COLO668 (cell line): ENCODE measurements around the gene LARP1.
A peak's percentile ranks its signal among the peaks of the same experiment; 100 is the strongest.
"Not testable (repeated sequence)": the region's sequence is repeated elsewhere in the genome, so short reads cannot be mapped to it uniquely, and the experiment has no call there.

Source experiments
- DNase-seq: peaks from one replicate; lab custom pipeline; 2025; ENCODE audit not compliant: unreplicated experiment; lab: John Stamatoyannopoulos, UW

Gene LARP1

DNA sequence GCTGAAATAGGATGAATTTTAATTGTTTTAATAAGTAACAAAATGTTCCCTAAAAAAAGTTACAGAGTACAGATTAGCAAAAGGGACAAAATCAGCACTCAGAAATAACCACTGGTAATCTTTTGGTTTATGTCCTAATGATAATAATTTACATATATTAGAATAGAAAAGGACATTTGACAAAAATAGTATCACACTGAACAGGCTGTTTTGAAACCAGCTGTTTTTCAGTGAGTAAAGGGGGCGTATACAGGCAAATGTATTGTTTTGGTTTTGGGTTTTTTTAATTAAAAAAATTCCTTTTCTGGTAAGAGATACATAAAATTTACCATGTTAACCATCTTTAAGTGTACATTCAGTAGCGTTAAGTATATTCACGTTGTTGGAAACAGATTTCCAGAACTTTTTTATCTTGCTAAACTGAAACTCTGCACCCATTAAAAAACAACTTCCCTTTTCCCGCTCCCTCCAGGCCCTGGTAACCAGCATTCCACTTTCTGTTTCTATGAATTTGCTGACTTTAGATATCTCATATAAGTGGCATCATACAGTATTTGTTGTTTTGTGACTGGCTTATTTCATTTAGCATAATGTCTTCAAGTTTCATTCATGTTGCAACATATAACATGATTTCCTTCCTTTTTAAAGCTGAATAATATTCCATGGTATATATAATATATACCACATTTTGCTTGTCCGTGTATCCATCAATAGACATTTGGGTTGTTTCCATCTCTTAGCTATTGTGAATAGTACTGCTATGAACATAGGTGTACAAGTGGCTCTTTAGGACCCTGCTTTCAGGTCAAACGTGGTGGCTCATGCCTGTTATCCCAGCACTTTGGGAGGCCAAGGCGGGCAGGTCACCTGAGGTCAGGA is 20.6 kb upstream of the LARP1 start:
- no peak for DNase-seq

DNA sequence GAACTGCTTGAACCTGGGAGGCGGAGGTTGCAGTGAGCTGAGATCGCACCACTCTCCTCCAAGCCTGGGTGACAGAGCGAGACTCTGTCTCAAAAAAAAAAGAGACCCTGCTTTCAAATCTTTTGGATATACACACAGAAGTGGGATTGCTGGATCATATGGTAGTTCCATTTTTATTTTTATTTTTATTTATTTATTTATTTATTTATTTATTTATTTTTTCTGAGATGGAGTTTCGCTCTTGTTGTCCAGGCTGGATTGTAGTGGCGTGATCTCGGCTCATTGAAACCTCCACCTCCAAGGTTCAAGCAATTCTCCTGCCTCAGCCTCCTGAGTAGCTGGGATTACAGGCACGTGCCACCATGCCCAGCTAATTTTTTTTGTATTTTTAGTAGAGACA is 19.8 kb upstream of the LARP1 start:
- DNase-seq = not testable (repeated sequence)

DNA sequence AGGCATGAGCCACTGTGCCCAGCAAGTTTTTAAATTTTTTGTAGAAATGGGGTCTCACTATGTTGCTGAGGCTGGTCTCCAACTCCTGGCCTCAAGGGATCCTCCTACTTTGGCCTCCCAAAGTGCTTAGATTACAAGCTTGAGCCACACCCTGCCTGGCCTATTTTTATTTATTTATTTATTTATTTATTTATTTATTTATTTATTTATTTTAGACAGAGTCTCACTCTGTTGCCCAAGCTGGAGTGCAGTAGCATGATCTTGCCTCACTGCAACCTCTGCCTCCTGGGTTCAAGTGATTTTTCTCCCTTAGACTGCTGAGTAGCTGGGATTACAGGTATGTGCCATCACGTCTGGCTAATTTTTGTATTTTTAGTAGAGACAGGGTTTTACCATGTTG is 18.8 kb upstream of the LARP1 start:
- not testable (repeated sequence) for DNase-seq

DNA sequence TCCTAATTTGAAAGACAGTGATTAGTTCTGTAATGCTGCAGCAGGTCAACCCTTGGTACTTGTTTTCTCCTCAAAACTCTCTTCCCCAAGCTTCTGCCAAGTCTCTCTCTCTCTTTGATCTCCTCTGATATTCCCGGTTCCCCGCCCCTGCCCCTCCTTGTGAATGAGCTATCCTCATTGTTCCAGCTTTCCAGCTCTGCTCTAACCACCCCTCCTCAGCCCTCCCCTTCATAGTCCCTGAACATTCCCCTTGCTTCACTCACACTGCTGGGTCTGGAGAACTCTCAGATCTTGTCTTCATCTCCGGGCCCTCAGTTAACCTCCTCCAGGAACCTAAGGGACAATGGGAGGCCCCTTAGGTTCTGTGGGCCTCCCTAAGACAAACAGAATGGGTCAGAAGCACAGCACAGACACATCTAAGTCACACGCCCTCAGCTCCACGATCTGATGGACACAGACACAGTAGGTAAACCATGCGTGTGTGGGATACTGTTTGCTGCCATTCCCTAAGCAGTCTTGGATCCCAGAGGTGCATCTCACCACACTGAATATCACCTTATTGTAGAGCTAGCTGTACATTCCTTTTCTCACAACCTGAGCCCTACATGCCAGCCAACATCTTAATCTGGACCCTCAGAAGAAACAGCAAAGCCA is 17.4 kb upstream of the LARP1 start:
- DNase-seq = no peak

DNA sequence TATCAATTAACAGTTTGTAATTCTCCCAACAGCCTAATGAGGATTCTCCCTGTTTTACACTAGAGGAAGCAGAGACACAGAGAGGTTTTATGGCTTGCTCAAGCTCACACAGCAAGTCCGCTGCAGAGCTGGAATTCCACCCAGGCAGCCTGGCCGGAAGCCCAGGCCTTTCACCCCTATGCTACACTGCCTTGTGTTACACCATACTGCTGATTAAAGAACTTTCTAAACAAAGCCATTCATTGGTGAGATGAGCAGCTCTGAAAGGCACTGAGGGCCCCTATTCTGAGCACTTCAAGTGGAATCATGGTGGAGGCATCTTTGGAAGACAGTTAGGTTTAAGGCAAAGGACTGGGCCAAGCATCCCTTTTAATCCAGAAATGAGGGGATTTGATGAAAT is 14.7 kb upstream of the LARP1 start:
- DNase-seq = no peak

DNA sequence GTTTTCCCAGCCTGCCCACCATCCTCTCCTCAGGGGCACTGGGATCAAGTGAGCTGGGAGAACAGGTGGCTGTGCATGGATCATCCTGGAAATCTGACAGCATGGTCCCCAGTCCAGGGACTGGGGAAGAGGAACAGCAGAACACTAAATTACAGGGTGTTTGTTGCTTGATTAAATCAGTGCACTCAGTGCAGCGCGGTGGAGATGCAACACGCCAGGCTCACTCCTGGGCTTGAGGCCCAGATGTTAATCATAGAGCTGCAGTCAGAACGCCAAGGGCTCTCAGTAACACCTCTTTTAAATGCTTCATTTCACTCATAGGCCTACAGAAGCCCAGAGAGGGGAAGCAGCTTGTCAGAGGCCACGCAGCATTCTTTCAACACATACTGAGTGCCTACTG is 14.2 kb upstream of the LARP1 start:
- no peak for DNase-seq

DNA sequence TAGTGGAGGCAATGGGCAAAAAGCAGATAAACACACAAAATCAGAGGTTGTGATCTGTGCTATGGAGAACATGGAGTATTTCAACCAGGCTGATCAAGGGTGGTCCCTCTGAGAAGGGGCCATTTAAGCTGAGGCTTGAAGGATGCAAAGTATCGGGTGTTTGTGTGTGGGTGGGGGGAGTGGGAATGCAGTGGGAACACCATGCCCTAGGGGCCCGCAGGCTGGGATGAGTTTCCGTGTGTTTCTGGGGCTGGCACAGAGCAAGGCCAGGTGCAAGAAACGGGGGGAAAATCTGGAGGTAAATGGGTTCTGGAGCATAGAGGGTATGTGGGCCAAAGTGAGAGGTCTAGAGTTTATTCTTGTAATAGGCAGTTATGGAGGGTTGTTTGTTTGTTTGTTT is 13.8 kb upstream of the LARP1 start:
- DNase-seq = no peak

DNA sequence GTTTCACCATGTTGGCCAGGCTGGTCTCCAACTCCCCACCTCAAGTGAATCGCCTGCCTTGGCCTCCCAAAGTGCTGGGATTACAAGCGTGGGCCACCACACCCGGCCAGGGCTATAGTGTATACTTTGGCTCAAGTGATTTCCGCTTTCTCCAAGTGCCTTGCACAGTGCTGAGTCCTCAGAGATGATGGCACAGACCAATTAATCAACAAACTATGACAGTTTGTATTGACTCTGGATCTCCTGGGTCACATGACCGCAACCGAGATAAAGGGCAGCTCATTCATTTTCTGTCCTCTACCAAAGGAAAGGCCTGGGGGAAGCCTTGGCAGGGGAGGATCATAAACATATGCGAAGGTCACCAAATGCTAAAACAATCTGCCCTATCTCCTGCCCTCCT is 11.4 kb upstream of the LARP1 start:
- no peak for DNase-seq

DNA sequence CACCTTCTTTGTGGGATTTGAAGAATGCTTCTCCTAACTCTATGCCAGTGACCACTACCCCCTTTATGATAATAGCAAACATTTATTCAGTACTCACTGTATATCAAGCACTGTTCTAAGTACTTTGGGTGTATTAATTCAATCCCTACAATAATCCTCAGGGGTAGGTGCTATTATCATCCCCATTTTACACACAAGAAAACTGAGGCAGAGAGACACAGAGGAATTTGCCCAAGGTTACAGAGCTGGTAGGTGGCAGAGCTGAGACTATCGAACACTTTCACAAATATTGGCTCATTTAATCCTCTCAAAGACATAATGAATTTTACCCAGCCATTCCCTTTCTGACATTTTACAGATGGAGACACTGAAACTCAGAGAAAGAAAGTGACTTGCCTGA is 9.8 kb upstream of the LARP1 start:
- no peak for DNase-seq

DNA sequence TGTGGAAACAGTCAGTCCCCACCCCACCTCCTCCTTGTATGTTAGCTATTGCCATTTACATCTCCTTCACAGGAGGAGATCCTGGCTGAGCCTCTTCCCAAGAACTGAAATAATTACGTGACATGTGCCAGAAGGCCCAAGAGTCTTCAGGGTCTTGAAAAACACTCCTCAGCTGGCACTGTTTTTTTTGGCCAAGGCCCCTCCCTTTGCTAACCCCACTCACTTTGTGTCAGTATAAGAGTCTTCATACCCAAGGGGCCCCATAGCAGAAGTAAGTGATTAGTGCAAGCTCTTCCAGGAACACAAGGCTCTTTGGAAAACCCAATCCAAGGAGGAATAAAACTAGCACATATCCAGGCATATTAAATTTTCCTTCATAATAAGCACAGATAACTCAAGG is 5.7 kb upstream of the LARP1 start:
- no peak for DNase-seq

DNA sequence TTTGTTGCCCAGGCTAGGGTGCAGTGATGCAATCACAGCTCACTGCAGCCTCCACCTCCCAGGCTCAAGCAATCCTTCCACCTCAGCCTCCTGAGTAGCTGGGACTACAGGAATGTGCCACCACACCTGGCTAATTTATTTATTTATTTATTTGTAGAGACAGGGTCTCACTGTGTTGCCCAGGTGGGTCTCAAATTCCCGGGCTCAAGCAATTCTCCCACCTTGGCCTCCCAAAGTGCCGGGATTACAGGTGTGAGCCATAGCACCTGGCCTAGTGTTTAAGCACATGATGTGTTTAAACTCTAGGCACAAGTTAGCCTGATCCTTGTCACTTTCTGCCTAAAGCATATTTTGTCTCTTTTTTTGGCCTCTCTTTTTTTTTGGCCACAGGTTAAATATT is 4.5 kb upstream of the LARP1 start:
- DNase-seq = not testable (repeated sequence)

DNA sequence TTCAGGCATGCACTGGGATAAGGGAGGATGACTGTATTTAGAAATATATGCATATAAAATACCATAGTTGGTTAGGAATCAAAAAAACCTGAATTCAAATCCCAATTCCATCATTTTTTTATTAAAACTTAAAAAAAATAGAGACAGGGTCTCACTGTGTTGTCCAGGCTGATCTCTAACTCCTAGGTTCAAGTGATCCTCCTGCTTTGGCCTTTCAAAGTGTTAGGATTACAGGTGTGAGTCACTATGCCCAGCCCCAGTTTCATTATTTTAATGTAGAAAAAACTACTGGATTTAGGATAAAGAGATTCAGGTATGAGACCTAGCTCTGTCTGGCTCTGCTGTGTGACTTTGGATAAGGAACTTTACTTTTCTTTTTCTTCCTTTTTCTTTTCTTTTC is 3.3 kb upstream of the LARP1 start:
- no peak for DNase-seq

DNA sequence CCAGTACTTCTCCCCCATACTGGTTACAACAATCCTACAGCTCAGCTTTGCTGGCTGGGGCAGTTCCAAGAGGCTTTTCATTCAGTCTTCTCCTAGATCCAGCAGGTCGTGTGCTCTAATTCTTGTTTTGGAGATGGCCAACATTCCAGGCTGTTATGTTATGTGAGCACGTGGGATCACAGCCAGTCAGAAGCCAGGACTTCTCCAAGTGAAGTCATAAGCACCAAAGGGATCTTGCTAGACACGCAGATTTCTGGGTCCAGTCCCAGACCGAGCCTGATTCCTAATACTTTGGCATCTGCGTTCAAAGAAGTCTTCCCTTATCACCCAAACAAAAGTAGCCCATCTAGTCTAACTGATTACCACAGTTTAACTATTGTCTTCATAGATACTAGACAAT is 1.4 kb upstream of the LARP1 start:
- no peak for DNase-seq

DNA sequence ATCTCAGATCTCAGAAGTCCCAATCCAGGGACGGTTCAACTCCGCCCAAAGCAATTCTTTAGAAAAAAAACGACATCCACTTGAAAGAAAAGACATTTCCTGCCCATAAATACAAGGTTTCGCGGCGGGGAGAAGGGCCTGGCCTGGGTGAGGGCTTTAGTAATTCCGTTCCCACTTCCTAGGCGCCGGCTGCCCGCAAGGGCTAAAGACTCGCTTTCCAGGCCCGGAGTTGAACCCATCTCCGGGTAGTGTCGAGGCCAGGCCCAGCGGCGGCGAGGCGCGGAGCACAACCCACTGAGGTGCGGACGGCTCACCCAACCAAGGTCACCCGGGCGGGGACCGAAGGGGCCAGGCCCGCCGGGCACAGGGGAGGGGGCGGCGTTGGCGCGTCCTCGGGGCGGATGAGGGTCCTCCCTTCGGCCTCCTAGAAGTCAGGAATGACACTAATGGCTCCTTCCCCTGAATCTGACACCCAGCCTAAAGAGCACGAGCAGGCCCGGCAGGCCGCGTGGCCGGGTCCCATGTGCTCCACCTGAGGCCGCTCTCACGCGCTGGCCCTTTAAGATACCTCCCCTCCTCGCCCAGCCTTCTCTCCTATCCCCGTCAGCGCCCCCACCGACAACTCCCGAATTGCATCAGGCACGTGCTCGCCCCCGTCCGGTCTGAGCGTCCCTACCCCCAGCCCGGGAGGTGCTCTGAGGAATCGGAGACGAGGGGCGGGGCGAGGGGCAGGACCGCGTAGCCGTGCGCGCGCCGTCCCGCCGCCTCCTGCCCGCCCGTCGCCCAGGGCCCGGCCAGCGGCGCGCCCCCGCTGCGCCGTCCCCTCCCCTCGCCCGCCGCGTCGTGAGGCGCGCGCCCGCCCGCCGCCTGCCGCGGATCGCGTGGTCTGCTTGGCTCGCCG is 467 bp upstream of the LARP1 start:
- DNase-seq = peak; percentile 97

DNA sequence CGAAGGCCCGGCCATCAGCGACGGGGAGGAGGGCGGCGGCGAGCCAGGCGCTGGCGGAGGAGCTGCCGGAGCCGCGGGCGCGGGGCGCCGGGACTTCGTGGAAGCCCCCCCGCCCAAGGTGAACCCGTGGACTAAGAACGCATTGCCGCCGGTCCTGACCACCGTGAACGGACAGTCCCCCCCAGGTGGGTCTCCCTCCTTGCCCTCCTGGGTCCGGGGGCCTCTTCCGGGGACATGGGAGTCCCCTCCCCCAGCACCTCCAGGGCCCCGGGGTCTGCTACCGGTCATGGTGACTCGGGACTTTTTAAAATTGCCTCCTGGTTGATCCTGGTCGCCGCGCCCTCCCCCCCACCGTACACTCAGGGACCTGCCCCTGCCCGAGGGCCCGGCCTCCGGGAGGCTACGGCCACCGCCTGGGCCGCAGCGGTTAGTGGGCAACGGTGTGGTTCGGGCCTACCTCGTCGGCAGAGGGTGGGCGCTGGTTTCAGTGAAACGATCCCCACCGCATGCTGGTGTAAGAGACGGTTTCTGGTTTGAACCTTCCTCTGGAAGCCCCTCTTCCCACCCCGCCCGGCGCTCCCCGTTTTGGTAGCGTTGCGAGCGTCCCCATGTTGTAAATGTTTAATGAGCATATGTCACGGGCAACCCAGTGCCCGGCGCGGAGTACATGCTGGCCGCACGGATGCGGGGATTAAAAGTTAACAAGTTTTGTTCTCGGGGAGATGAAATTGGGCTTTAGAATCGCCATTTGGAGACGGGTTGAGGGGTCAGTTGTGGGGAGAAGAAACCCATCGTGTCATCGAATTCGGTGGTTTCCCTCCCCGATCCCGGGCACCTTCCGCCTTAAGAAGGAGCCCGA is 1.1 kb downstream of the LARP1 start:
- DNase-seq = peak; percentile 51

DNA sequence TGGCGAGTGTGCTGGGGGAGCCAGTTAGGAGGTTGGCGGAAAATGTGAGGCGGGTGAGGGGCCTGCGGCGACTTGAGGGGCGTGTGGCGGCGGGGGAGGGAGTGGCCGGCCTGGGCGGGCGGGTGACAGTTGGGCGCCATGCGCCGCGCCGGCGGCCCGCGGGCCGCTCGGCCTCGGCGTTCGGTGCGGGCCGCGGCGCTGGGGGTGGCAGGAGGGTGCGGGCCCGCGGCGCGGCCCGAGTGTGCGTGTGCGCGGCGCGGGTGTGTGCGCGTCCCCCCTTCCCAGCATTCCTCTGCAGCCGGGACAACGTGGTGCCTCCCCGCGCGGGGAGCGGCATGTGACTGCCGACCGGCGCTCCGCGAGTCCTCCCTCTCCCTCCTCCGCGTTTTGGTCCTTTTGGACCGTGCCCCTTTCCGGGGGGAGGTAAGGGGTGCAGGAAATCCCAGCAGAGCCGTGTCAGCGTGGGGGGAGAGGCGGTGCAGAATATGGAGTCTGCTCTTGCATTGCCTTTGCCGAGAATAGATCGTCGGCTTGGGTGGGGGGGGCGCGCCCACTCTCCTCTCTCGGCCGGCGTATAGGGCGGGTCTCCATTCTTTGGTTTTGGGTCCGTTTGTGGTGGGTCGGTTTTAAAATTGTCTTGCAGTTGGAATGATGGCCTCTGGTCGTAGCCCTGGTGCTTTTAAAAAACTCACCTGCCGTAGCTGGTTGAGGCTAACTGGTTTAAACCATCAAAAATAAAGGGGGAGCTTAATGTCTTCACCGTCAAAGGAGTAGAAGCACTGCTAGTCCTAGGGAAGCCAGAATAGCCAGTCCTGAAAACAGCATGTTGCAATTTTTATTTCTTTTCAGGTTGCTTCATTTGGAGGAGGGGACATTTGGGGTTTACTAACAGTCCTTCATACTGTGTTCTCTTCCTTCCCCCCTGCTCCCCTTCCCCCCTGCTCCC is 2.0 kb downstream of the LARP1 start:
- DNase-seq = peak; percentile 28

DNA sequence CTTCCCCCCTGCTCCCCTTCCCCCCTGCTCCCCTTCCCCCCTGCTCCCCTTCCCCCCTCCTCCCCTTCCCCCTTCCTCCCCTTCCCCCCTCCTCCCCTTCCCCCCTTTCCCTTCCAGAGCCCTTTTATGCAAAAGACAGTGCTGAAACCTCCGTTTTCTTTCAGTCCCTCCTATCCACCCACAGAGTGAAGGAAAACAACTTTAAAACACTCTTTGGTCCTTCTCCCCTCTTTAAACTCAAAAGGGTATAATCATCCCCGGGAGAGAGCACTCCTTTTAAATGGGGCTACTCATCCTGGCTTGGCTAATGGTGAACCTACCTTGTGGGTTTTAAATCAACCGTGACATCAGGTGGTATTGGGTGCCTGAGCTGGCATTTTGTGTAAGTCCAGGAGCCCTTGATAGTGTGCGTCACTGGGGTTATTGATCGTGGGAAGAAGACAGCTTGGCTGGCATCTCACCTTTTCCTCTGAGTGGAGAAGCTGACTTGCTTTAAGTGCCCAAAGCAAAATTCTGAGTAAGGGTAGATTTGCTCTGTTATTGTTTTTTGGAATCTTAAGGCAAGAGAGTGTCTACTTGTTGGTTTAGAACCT is 2.7 kb downstream of the LARP1 start:
- DNase-seq = peak; percentile 27

DNA sequence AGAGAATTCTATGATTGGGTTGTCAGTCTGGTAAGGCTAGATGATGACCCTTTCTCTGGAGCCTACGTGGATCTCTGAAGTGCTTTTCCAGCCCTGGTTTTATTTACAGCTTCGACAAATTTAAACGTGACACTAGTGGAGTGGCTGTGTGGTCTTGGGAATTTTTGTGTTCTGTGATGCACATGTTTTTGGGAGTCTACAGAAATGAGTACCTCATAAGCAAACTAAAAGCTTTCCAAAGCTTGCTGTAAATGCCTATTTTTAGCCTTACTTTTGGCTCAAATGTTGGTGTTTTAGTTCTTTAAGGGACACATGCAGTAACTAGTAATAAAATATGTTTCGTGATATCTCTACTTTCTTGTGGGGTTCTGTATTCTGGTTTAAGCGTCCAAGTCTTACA is 3.3 kb downstream of the LARP1 start:
- DNase-seq = no peak

DNA sequence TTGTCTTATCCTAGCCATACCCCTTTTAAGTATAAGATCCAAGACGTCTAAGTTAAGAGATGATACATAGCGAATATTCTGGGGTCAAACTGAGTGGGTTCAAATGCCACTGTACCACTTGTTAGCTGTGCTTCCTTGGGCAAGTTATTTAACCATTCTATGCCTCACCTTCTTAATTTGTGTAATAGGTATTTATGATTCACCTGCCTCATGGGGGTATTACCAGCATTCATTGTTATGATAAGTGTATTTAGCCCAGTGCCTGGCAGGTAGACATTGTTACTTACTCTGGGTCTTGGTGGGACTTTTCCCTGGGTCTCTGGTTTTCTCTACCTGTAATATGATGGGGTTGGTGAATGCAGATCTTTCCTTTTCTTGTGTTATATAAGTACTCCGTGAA is 3.8 kb downstream of the LARP1 start:
- no peak for DNase-seq
